HG03196 (cell line): Measurements from ENCODE around the gene PTPRT.

Source experiments
- ATAC-seq: cut with Tn5 transposase; IDR thresholded peaks from one replicate; pipeline ENCODE4 v1.9.1; 2021; ENCODE audit not compliant: unreplicated experiment

The PTPRT gene

DNA sequence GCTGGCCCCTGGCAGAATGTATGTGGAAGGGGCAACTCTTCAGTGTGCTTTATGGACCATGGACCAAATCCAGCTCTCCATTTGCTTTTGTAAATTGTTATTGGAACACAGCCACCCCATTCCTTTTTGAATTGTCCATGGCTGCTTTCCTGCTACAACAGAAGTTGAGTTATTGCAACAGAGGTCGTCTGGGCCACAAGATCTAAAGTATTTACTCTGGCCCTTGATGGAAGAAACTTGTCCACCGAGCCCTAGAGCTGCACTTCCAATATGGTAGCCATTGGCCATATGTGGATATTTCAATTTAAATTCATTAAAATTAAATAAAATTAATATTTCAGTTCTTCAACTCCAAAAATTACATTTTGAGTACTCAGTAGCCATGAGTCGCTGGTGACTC lies 543.5 kb downstream of the PTPRT start:
- ATAC-seq: no peak

DNA sequence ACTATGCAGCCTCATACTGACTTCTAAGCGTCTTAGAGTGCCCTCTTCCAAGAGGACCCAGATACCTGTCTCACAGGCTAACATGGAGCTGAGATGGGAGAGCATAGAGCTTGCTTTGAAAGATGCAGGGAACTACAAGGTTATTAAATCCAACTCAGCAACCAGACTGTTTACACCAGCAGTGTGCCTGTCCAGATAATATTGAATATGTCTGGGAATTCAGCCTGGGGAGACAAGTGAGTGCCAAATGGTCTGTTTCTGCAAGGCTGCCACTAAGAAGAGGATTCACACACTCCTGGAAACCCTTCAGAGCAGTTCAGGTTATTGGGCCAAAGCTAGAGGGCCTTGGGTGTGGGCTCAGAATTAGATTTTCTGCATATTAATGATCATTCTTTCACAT lies 547.8 kb downstream of the PTPRT start:
- no peak for ATAC-seq

DNA sequence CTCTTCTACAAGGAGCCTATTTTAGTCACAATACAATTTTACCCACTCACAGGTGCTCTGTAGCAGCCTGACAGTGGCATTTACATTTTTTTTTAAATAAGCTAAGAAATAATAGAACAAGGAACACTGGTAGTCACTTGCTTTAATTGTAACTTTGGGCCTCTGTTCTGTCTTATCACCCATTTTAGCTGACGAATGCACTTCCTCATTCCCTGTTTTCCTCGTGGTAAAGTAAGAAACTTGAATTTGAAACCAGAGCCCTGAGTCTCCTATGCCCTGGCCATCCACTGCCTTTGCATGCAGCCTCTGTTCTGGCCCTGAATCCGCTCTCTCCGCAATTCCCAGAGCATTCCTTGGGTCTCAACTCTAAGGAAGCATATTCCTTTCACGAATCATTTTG lies 550.6 kb downstream of the PTPRT start:
- ATAC-seq: no peak

DNA sequence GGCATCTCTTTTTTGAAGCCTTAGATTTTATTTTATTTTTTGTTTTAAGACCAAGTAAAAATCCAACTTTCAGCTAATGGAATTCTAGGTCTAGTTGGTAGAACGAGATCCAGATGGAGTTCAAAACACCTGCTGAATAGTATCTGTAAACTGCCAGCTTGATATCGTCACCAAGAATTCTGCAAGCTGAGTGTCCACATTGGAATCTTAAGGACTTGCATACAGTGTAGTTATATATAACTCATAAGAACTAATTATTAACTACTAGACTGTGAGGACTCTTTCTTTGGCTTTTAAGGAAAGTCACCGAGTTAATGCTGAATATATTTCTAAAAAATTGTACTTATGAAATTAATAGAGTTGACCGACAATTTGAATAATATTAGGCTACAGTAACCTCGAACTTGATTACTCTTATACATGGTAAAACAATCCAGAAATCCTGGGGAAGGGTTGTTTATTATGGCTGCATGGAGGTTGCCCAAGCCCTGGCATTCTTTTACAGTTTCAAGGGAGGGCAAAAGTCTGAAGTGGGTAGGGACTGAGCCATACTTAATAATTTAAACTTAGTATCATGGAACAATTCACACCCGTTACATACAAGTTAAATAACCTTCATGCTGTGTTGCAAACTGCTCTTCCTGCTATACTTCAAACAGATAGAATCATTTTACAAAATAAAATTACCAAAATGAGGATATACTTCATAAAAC lies 553.9 kb downstream of the PTPRT start:
- no peak for ATAC-seq

DNA sequence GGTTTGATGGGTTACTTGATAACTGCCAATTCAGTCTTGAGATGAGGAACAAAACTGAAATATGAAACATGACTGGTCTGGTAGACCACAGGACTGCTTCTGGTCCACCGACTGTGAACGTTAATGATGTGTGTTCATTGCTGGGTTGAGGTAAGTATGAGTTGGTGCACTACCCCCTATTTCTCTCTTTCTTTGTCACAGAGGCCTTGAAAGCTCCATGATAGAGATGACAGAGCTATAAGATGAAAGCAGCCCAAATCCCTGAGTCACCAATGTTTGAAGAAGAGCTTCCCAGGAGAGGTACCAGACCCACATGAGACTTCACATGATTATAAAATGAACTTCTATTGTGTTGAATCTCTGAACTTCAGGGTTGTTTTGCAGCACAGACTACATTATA lies 555.5 kb downstream of the PTPRT start:
- ATAC-seq: no peak

DNA sequence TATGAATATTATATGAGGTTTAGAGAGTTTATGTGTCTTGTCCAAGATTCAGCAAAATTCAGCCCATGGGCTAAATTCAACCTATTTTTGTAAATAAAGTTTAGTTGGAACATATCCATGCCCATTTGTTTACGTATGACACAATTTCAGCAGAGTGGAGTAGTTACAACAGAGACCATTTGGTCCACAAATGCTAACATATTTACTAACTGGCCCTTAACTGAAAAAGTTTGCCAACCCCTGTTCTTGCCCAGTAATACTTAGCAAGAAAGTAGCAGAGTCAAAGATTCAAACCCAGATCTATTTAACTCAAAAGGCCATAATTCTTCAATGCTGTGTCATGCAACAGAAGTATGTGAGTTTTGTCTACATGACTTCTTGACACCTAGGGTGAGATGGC lies 561.0 kb downstream of the PTPRT start:
- ATAC-seq: no peak

DNA sequence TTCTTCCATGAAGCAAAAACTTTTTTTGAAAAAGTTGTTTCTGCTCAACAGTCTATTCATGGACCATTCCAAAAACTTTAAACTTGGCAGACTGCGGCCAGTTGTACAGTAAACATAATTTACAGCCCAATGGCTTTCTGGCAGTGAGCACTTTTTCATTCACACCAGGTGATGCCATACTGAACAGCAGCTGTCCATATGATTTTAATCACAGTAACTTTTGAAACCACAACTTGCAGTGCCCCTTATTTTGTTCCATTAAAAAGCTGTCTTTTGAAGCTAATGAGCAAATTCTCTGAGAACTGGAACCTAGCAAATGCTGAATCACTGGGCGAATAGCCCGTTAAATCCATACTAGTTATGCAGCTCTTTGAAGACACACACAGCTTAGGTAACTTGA lies 576.6 kb downstream of the PTPRT start:
- no peak for ATAC-seq

DNA sequence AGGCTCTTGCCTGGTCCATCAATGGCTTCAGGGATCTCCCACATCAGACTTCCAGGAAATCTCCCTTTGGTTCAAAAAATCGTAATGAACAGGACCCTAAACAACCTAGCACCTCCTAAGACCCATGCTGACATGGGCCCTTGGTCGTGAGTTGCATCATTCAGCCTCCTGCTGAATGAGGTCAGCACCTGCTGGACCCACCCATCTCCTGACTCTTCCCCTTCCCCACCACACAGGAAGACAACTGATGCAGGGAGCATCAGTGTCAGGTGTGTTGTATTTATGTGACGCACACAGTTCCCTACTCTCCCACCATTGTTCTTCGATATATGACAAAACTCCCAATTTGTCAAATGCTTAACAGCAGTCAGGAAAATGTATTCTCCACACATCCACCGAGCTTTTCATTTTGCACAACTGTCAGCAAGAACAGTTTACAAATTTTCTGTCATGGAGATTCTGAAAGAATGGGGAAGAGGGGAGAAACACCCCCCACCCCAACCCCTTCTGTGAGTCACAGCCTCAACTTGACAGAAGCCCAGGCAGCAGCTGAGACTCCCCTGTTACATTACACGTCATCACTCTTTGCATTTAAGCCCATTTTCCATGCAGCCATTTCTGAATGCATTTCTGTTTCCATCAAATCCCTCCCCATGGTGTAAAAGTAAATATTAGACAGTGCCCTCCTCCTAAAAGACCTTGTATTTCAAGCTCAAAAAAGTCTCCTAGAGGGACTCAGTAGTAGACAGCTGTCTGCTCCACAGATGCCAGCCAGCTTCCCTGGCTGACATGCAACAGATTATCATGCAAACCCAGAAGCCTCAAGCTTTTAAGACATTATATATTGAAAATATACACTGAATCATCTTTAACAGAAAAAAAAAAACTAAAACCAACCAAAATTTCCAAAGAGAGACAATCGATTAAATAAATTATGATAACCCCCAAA lies 577.5 kb downstream of the PTPRT start:
- no peak for ATAC-seq

DNA sequence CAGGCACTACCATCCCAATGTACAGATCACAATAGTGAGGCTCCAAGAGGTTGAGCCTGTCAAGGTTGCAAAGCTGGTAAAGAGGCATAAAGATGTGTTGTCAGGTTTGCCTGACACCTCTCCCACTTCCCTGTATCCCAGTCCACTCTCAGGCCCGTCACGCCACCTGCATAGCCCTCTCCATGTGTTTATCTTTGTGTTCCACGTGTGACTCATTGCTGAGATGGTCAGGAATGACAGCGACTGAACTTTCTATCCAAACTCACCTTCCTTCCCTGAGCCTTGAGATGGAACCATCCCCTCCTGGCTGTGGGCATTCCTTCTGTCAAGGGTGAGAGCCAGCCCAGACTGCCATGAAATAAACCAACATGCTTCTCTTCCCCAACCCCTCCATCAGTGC lies 578.3 kb downstream of the PTPRT start:
- no peak for ATAC-seq

DNA sequence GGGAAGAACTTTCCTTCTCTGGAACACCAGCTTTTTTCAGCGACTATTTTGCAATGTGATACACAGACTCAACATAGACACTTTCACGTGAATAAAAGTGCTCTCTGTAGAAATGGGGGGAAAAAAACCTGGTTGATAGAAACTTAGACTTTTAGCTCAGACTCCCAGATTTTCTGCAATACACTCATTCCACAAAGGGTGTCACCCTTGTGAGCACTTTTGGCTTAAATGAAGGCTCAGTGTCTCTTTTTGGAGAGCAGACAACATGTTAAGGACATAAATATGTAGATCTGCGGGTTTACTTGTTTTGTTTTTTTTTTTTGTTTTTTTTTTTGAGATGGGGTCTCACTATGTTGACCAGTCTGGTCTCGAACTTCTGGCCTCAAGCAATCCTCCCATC lies 579.6 kb downstream of the PTPRT start:
- ATAC-seq: no peak

DNA sequence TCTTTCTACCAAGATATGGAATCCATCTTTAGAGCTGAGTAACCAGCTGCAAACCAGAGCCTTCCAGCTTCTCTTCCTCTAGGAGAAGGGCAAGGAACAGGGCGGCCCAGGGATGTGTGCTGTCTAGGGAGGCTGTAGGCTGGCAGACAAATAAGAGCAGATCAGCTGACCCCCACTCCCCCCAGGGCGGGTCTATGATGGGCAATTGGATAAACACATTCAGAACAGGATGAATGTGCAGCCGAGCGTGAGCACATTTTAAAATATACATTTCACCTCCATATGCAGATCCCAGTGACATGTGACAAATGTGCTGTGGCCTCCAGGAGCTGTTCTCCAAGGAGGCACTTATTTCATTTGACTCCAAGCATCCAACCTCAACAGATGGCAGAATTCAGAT lies 580.1 kb downstream of the PTPRT start:
- no peak for ATAC-seq

DNA sequence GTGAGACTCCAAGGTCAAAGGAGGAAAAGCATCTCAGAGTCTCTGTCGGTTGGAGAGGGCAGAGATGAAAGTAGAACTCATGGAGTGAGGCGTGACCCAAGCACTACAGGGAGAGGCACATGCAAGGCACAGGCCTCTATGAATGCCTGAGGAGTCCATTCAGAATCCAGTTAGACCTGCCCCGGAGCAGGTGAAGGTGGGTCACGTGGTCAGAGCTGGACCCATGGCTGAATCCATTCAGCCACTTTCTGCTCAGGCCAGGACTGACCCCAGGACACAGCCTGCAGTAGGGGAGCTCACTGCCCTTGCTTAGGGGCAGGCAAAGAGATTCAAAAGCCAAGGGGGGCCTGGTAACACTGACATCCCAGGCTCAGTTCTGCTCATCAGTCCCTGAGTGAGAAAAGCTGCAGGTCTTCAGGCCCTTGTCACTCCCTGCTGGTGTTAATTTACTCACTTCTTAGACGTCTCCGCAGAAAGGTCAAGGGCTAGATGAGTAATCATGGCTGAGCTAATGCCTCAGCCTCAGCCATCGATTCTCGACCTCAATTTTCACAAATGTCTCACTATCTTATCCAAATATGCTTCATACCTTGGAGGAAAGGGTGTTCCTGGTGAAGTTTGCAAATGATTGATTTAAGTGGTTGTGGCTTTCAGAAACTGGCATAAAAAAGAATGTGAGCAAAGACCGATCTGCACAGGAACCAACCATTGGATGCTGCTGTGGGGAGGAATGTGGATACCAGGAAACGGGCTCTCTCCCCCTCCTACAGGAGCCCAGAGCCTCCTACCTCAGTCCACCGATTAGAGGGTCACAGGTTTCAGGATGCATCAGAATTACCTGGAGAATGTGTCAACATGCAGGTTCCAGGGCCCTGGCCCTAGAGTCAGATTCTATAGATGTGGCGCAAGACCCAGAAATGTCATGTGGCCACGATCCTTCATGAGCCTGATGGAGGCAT lies 584.4 kb downstream of the PTPRT start:
- no peak for ATAC-seq

DNA sequence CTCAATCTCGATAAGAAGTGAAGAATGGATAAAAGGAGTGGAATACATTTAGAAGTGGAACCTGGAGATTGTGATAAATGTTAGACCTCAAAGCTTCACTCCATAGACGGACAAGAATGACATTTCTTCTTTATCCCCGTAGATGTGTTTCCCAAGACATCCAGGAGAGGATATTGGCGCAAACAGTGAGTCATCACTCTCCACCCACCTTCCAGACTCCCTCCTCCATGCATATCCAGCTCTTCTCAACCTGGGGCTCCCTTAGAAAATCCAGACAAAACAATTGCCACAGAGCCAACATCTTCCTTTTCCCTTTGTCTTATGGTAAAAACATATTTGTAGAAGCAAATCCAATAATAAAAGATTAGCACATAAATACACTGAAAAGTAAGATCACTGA lies 586.1 kb downstream of the PTPRT start:
- no peak for ATAC-seq

DNA sequence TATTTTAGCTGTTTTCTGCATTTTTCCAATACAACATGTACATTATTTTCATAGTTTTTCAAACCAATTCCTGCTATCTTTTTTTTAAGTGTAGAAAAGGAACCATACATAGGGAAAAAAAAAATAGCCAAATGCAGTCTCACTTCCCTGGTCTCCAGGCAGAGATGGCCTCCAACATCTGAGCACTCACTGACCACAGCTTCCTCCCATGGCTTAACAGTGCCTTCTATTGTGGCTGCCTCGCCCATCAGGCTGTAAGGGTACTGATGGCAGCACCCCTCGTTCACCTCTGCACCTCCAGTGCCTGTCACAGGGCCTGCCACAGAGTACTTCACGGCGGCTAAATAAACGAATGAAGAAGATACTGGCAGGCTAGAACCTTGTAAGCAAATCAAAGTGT lies 591.1 kb downstream of the PTPRT start:
- ATAC-seq: no peak

DNA sequence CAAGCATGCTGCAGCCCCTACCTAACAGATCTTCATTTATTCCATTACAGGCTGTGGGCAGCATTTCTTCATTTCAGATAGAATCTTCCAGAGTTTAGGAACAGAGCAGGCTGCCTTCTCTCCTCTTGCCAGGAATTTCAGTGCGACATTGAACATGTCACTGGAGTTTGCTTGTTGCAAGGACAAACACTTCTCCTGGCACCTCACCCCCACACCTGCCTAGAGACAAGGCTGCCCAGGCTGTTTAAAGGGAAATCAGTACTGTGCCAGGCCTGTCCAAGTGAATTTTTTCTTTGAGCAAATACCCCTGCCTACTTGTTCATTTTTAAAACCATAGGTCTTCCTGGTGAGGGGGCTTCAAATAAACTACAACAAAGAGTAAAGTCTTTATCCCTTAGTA lies 594.1 kb downstream of the PTPRT start:
- no peak for ATAC-seq

DNA sequence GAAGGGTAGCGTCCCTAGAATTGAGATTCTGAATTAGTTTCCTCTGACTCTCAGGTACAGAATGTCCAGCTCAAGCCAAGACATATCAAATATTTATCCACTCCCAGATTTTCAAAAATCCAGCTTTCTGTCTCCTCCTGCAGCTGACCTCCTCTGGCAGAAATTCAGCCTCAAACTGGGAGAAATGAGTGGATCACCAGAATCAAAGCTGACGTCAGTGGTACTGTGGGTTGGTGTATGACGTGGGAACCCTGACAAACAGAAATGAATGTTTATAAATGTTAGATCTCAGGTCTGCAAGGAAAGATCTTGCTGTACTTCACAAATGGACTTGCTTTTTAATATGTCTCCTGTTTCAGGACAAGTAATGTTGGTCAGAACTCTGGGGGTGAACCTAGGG lies 595.0 kb downstream of the PTPRT start:
- ATAC-seq: no peak

DNA sequence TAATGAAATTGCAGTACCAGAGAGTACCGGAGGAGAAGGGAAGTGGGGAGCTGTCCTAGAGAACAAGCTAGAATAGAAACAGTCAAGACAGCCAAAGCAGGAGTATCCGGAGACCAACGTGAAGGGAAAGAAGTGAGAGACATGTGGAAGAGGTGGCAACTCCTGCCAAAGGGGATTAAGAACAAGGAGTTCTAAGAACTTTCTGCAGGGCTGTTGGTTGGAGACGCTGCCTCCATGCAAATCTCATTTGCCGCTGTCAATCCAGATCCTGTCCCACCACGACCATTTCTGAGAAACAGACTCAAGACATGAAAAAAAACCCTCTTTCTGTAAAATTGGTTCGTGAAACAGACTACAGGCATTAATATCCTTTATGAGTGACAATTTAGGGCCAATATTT lies 595.7 kb downstream of the PTPRT start:
- no peak for ATAC-seq

DNA sequence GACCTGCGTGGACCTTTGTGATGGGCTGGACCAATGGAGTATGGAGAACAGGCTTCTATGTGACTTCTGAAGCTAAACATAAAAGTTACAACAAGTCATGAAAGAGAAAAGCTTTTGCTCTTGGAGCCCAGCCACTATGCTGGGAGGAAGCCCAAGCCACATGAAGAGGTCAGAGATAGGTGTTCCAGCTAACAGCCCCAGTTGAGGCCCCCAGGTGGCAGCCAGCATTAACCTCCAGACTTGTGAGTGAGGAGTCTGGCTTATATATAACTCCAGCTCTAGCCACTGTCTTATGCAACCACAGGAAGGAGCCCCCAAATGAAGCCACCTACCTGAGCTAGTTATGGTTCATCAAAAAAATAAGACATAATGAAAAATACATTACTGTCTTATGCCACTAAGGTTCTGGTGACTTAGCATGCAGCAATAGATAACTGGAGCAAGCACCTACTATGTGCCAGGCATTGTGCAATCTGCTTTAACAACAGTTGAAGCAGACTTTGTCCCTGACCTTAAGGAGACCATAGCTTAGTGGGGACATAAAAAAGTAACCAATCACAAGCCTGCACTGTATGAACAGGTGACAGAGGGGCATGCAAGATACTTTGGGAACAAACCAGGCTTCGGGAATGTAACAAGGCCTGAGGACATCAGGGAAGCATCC lies 599.6 kb downstream of the PTPRT start:
- ATAC-seq: no peak

DNA sequence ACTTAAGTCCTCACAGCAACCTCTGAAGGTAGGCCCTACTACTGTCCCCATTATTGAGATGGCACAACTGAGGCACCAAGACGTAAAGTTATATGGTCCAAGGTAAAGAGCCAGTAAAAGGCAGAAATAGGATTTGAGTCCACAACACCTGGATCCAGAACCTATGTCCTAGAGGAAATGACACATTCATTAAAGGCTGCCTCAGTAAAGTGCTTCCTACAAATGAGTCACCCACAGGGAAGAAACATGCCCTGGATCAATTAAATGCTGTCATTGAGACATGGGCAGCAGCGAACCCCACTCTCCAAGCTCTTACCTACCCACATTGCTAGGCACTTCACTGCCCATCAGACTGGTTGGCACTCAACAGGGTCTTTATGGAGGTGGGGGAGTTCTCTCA lies 600.9 kb downstream of the PTPRT start:
- ATAC-seq: no peak

DNA sequence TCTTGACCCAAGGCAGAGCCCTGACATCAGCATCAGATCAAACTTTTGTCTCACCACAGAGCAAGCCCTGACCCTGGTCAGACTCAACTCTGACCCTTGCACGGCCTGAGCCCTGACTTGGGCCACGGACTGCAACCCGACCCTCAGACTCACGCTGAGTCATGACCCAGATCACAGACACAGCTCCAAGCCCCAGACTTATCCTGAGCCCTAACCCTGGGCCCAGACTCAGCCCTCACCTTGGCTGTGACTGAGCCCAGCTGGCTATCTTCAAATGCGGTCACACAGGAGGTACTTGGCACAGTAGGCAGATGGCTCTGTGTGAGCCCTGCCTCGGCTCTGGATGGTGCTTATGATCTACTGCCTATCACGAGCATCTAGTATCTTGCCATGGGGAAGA lies 602.3 kb downstream of the PTPRT start:
- ATAC-seq: no peak

DNA sequence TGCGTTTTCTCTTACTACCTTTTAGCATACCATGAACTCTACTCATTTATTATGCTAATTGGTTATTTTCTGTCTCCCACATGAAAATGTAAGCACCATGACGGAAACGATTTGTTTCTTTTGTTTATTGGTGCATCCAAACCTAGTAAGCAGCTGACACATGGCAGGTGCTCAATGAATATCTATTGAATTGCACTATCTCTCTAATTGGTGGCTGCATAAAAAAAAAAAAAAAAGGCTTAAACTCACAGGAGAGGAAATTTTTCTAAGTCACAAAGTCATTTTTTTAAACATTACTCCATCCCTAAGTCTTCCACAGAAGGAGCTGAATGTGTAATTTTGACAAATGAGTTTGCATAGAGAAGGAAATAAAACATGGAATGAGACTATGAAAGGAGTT lies 608.4 kb downstream of the PTPRT start:
- no peak for ATAC-seq
